ENCODE data around the gene GALNTL6. TPM values are rescaled to one million over a fixed set of nuclear protein-coding genes. Genes with fewer than 3 reads are reported as not detected.

The GALNTL6 gene
- total and polyA plus RNA-seq, 2 donors from 2014 or later: 0.60 TPM; not detected in 1

GRCh38 chr4:172857026-172857425 is 1043.8 kb downstream of the GALNTL6 start:
- Histone ChIP-seq H3K27me3 (ENCODE audit: control insufficient read depth, insufficient read depth, low read length) (no peaks in the 10 kb centered on the region), H3K27ac (ENCODE audit: low read depth in 2 of 2, low read length in 2 of 2) (no peak overlapping the region), H3K4me1 (ENCODE audit: control insufficient read depth in 2 of 3, insufficient read depth in 2 of 3, low read depth in 1 of 3, low read length in 3 of 3) (no peaks in the 10 kb centered on the region), H3K4me3 (ENCODE audit: low read length in 3 of 3) (no peak overlapping the region), H3K36me3 (ENCODE audit: control insufficient read depth in 2 of 3, insufficient read depth in 3 of 3, low read length in 3 of 3) (no peaks in the 10 kb centered on the region), H3K9ac (ENCODE audit: low read length in 3 of 3) (no peak overlapping the region), H3K9me3 (ENCODE audit: control insufficient read depth in 2 of 3, insufficient read depth in 1 of 3, low read length in 3 of 3) (no peaks in the 10 kb centered on the region)
- DNase-seq (no peak), FAIRE-seq (no peak)
- intact Hi-C loops (cut with DNase I): no loop called here
- no peak for TF ChIP-seq CTCF (IDR thresholded peaks at IDR 0.05; ENCODE audit: borderline replicate concordance, extremely low read depth, insufficient read depth)

GRCh38 chr4:172858731-172859230 is 1045.6 kb downstream of the GALNTL6 start:
- no peaks in the 10 kb centered on the region for H3K9me3 ChIP-seq (ENCODE audit: control insufficient read depth in 2 of 3, insufficient read depth in 1 of 3, low read length in 3 of 3)
- H3K9ac ChIP-seq (ENCODE audit: low read length in 3 of 3): no peak overlapping the region
- H3K27me3 ChIP-seq (ENCODE audit: control insufficient read depth, insufficient read depth, low read length): no peaks in the 10 kb centered on the region
- no peak overlapping the region for H3K4me3 ChIP-seq (ENCODE audit: low read length in 3 of 3)
- DNase-seq (no peak), FAIRE-seq (no peak)
- no peak for TF ChIP-seq CTCF (IDR thresholded peaks at IDR 0.05; ENCODE audit: borderline replicate concordance, extremely low read depth, insufficient read depth)
- intact Hi-C loops (cut with DNase I): no loop called here
- no peaks in the 10 kb centered on the region for H3K36me3 ChIP-seq (ENCODE audit: control insufficient read depth in 2 of 3, insufficient read depth in 3 of 3, low read length in 3 of 3)
- no peak overlapping the region for H3K27ac ChIP-seq (ENCODE audit: low read depth in 2 of 2, low read length in 2 of 2)
- H3K4me1 ChIP-seq (ENCODE audit: control insufficient read depth in 2 of 3, insufficient read depth in 2 of 3, low read depth in 1 of 3, low read length in 3 of 3): no peaks in the 10 kb centered on the region

GRCh38 chr4:172865103-172865502 is 1051.9 kb downstream of the GALNTL6 start:
- FAIRE-seq (no peak), DNase-seq (no peak)
- H3K4me3 ChIP-seq (ENCODE audit: low read length in 3 of 3): no peak overlapping the region
- no peaks in the 10 kb centered on the region for H3K27me3 ChIP-seq (ENCODE audit: control insufficient read depth, insufficient read depth, low read length)
- intact Hi-C loops (cut with DNase I): no loop called here
- H3K9ac ChIP-seq (ENCODE audit: low read length in 3 of 3): no peak overlapping the region
- H3K27ac ChIP-seq (ENCODE audit: low read depth in 2 of 2, low read length in 2 of 2): no peak overlapping the region
- no peaks in the 10 kb centered on the region for H3K4me1 ChIP-seq (ENCODE audit: control insufficient read depth in 2 of 3, insufficient read depth in 2 of 3, low read depth in 1 of 3, low read length in 3 of 3)
- TF ChIP-seq CTCF (IDR thresholded peaks at IDR 0.05; ENCODE audit: borderline replicate concordance, extremely low read depth, insufficient read depth): no peak
- no peaks in the 10 kb centered on the region for H3K9me3 ChIP-seq (ENCODE audit: control insufficient read depth in 2 of 3, insufficient read depth in 1 of 3, low read length in 3 of 3)
- no peaks in the 10 kb centered on the region for H3K36me3 ChIP-seq (ENCODE audit: control insufficient read depth in 2 of 3, insufficient read depth in 3 of 3, low read length in 3 of 3)

- no peaks in the 10 kb centered on the region for H3K4me1 ChIP-seq (ENCODE audit: control insufficient read depth in 2 of 3, insufficient read depth in 2 of 3, low read depth in 1 of 3, low read length in 3 of 3)
- H3K9ac ChIP-seq (ENCODE audit: low read length in 3 of 3): no peak overlapping the region
- DNase-seq: no peak
- no peak overlapping the region for H3K27ac ChIP-seq (ENCODE audit: low read depth in 2 of 2, low read length in 2 of 2)
- H3K9me3 ChIP-seq (ENCODE audit: control insufficient read depth in 2 of 3, insufficient read depth in 1 of 3, low read length in 3 of 3): no peaks in the 10 kb centered on the region
- H3K4me3 ChIP-seq (ENCODE audit: low read length in 3 of 3): no peak overlapping the region
- no peaks in the 10 kb centered on the region for H3K27me3 ChIP-seq (ENCODE audit: control insufficient read depth, insufficient read depth, low read length)
- intact Hi-C loops (cut with DNase I): no loop called here
- TF ChIP-seq CTCF (IDR thresholded peaks at IDR 0.05; ENCODE audit: borderline replicate concordance, extremely low read depth, insufficient read depth): no peak
- no peaks in the 10 kb centered on the region for H3K36me3 ChIP-seq (ENCODE audit: control insufficient read depth in 2 of 3, insufficient read depth in 3 of 3, low read length in 3 of 3)
- no peak for FAIRE-seq
Measured at GRCh38 chr4:172865531-172866127, 1052.4 kb downstream of the GALNTL6 start.

Measured in kidney (tissue), 14 donors.